HG03175 (cell line): ENCODE measurements around the gene NEK6.

Source experiments
- ATAC-seq: cut with Tn5 transposase; IDR thresholded peaks from one replicate; pipeline ENCODE4 v1.9.1; 2021; ENCODE audit warnings: mild to moderate bottlenecking, moderate library complexity; ENCODE audit not compliant: unreplicated experiment

Gene NEK6

GRCh38 chr9:124315882-124316281 lies 58.1 kb downstream of the NEK6 start:
- ATAC-seq: no peak

- ATAC-seq: no peak
These were observed 62.6 kb downstream of the NEK6 start for GRCh38 chr9:124320062-124320973.

- no peak for ATAC-seq
These were observed 63.7 kb downstream of the NEK6 start for GRCh38 chr9:124321416-124321815.

GRCh38 chr9:124321935-124322334 lies 64.2 kb downstream of the NEK6 start:
- ATAC-seq: no peak

- no peak for ATAC-seq
These were observed 65.1 kb downstream of the NEK6 start for GRCh38 chr9:124322618-124323432.

GRCh38 chr9:124323904-124324303 lies 66.2 kb downstream of the NEK6 start:
- ATAC-seq: no peak

GRCh38 chr9:124325816-124326215 lies 68.1 kb downstream of the NEK6 start:
- no peak for ATAC-seq

- ATAC-seq: no peak
These were observed 68.6 kb downstream of the NEK6 start for GRCh38 chr9:124326378-124326777.

- no peak for ATAC-seq
These were observed 69.7 kb downstream of the NEK6 start for GRCh38 chr9:124327491-124327890.

GRCh38 chr9:124328285-124328684 lies 70.5 kb downstream of the NEK6 start:
- no peak for ATAC-seq

- no peak for ATAC-seq
These were observed 71.5 kb downstream of the NEK6 start for GRCh38 chr9:124329206-124329792.

GRCh38 chr9:124330011-124330697 lies 72.4 kb downstream of the NEK6 start:
- no peak for ATAC-seq

- no peak for ATAC-seq
These were observed 73.8 kb downstream of the NEK6 start for GRCh38 chr9:124331580-124331979.

GRCh38 chr9:124332361-124333202 lies 74.8 kb downstream of the NEK6 start:
- ATAC-seq: no peak

- ATAC-seq: no peak
These were observed 75.4 kb downstream of the NEK6 start for GRCh38 chr9:124333203-124333579.

- no peak for ATAC-seq
These were observed 77.0 kb downstream of the NEK6 start for GRCh38 chr9:124334568-124335319.

GRCh38 chr9:124335320-124335707 lies 77.6 kb downstream of the NEK6 start:
- no peak for ATAC-seq

- no peak for ATAC-seq
These were observed 79.8 kb downstream of the NEK6 start for GRCh38 chr9:124337562-124337961.

GRCh38 chr9:124339603-124340146 lies 81.9 kb downstream of the NEK6 start:
- ATAC-seq: no peak
